Measurements from ENCODE around the gene EVI5L.

EVI5L gene

GRCh38 chr19:7871437-7872305, 41.7 kb downstream of the EVI5L start:
- POLR2A ChIA-PET: no interaction called here
- TF ChIP-seq CTCF (IDR thresholded peaks at IDR 0.05; ENCODE audit: insufficient read depth, low read length, missing control alignments): no peak
- peak; percentile 40 for DNase-seq (ENCODE audit: low read depth, low spot score)
- H3K4me3 ChIP-seq (ENCODE audit: low read depth, low read length): peak overlapping the region; percentile 52
- CTCF ChIA-PET: interaction anchor here (0.5 to 1.6 kb wide), 3 partner anchors 14 to 53 kb away, joined by 3 read pairs; no protein-coding TSS in a partner anchor

- DNase-seq (ENCODE audit: low read depth, low spot score): no peak
- no peak for TF ChIP-seq CTCF (IDR thresholded peaks at IDR 0.05; ENCODE audit: insufficient read depth, low read length, missing control alignments)
- ChIA-PET POLR2A (no interaction called here), CTCF (interaction anchor here (0.5 to 1.6 kb wide), 5 partner anchors 15 to 52 kb away, joined by 3 read pairs; no protein-coding TSS in a partner anchor)
- peak overlapping the region; percentile 23 for H3K4me3 ChIP-seq (ENCODE audit: low read depth, low read length)
These were observed 42.5 kb downstream of the EVI5L start for GRCh38 chr19:7872306-7873204.

GRCh38 chr19:7873304-7874075, 43.5 kb downstream of the EVI5L start:
- ChIA-PET POLR2A (no interaction called here), CTCF (interaction anchor here (1.1 kb wide), 2 partner anchors 19 to 28 kb away, joined by 3 read pairs; no protein-coding TSS in a partner anchor)
- DNase-seq (ENCODE audit: low read depth, low spot score): no peak
- no peak overlapping the region for H3K4me3 ChIP-seq (ENCODE audit: low read depth, low read length)
- TF ChIP-seq CTCF (IDR thresholded peaks at IDR 0.05; ENCODE audit: insufficient read depth, low read length, missing control alignments): no peak

- no peak for TF ChIP-seq CTCF (IDR thresholded peaks at IDR 0.05; ENCODE audit: insufficient read depth, low read length, missing control alignments)
- peak within 1 kb of the TSS; percentile 1; the same call in 1 of the 2 replicates for H3K4me3 ChIP-seq (ENCODE audit: low read depth, low read length)
- no peak for DNase-seq (ENCODE audit: low read depth, low spot score)
- ChIA-PET POLR2A (no interaction called here), CTCF (no interaction called here)
These were observed 44.3 kb downstream of the EVI5L start, which contains the start of gene PRR36 for GRCh38 chr19:7874076-7874896. Gene PRR36 (minus strand): TSS chr19:7874390. CDS start chr19:7873689, 701 bp downstream.

- no peak overlapping the region for H3K4me3 ChIP-seq (ENCODE audit: low read depth, low read length)
- CTCF ChIA-PET: no interaction called here
- no peak for TF ChIP-seq CTCF (IDR thresholded peaks at IDR 0.05; ENCODE audit: insufficient read depth, low read length, missing control alignments)
- POLR2A ChIA-PET: no interaction called here
- DNase-seq (ENCODE audit: low read depth, low spot score): no peak
These were observed 44.9 kb downstream of the EVI5L start for GRCh38 chr19:7874897-7875273.

Data from AG04449 (cell line).